Muscle of leg (tissue), 11 donors: ENCODE data around the gene SMCO4. TPM values are rescaled to one million over a fixed set of nuclear protein-coding genes. Genes with fewer than 3 reads are reported as not detected.

Experiments
- DNase-seq: peaks from one replicate; pipeline ENCODE4 v3.0.0; 2013
- H3K27ac ChIP-seq: one replicate; pipeline ENCODE4 v1.5.1; 2013; ENCODE audit warnings: mild to moderate bottlenecking, low read length, control low read depth
- H3K27me3 ChIP-seq: one replicate; pipeline ENCODE4 v1.6.1; 2013; ENCODE audit warnings: low read length; ENCODE audit not compliant: control insufficient read depth, insufficient read depth
- H3K36me3 ChIP-seq: one replicate; pipeline ENCODE4 v1.6.1; 2013; ENCODE audit warnings: low read length; ENCODE audit not compliant: control insufficient read depth, insufficient read depth
- H3K4me1 ChIP-seq: one replicate; pipeline ENCODE4 v1.6.1; 2013; ENCODE audit warnings: low read length; ENCODE audit not compliant: control insufficient read depth, insufficient read depth
- H3K4me3 ChIP-seq: one replicate; pipeline ENCODE4 v1.5.1; 2013; ENCODE audit warnings: low read length, control low read depth
- H3K9me3 ChIP-seq: replicated peaks from 2 replicates; pipeline ENCODE4 v1.6.1; 2013; ENCODE audit warnings: low read depth, low read length; ENCODE audit not compliant: control insufficient read depth
- WGBS: methylation state at CpG from one replicate; pipeline ENCODE4 v1.1.5; 2013; ENCODE audit warnings: missing lambda C conversion rate; ENCODE audit not compliant: insufficient coverage; 5-methylcytosine and 5-hydroxymethylcytosine counted together
- polyA plus RNA-seq, 8 donors: library from polyadenylated mRNA; unstranded; fragments of 120-200 nt; gene quantifications; one replicate each; pipeline versions ENCODE4 v1.2.1 to v1.2.3, GENCODE V29; 2013; ENCODE audit warnings: inconsistent platforms in 1 of 8, low replicate concordance in 1 of 8; ENCODE audit not compliant: insufficient read length in 8 of 8, insufficient read depth in 1 of 8
- total RNA-seq: library from RNA; stranded (reverse); fragments of 120-200 nt; gene quantifications from one replicate; pipeline ENCODE4 v1.2.4, GENCODE V29; 2013

The SMCO4 gene
- total and polyA plus RNA-seq, 9 donors, result 6.5 to 15.6 (median 12.9) TPM

- Histone ChIP-seq H3K9me3 (no peaks in the 10 kb centered on the region), H3K4me1 (peaks cover 3% of the 10 kb centered on the region), H3K36me3 (peaks cover 4% of the 10 kb centered on the region), H3K4me3 (no peak overlapping the region), H3K27me3 (no peaks in the 10 kb centered on the region), H3K27ac (no peak overlapping the region)
- WGBS, result no CpG with 5 or more reads among the region's 1 CpG
- DNase-seq, result no peak
Observed at GRCh38 chr11:93519179-93519578, 24.0 kb downstream of the SMCO4 start.

- no peak for DNase-seq
- 100% methylated on average over 1 of the region's 3 CpGs for WGBS
- Histone ChIP-seq H3K36me3 (peaks cover 4% of the 10 kb centered on the region), H3K27me3 (no peaks in the 10 kb centered on the region), H3K4me1 (peaks cover 3% of the 10 kb centered on the region), H3K9me3 (no peaks in the 10 kb centered on the region), H3K27ac (no peak overlapping the region), H3K4me3 (no peak overlapping the region)
Observed at GRCh38 chr11:93518081-93518480, 25.1 kb downstream of the SMCO4 start.

DNA sequence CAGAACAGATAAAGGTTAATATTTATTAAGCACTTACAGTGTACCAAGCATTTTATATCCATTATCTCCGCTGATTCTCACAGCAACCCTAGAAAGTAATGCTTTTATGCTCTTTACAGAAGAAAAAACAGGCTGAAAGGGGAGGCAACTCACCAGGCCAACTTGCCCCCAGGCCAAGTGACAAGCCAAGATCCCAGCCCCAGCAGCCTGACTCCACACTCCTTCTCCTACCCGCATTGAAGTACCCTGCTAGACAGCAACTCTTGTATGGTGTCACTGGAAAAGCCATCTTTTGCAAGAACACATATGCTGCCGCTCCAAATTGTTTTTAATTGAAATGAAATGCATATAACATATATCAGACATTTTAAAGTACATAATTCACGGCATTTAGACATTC lies 25.6 kb downstream of the SMCO4 start:
- no peaks in the 10 kb centered on the region for H3K9me3 ChIP-seq
- WGBS, result 88% methylated on average over 1 of the region's 4 CpGs
- no peaks in the 10 kb centered on the region for H3K27me3 ChIP-seq
- no peak for DNase-seq
- peaks cover 1% of the 10 kb centered on the region for H3K36me3 ChIP-seq
- peaks cover 3% of the 10 kb centered on the region for H3K4me1 ChIP-seq
- H3K27ac ChIP-seq, result no peak overlapping the region
- H3K4me3 ChIP-seq, result no peak overlapping the region

DNA sequence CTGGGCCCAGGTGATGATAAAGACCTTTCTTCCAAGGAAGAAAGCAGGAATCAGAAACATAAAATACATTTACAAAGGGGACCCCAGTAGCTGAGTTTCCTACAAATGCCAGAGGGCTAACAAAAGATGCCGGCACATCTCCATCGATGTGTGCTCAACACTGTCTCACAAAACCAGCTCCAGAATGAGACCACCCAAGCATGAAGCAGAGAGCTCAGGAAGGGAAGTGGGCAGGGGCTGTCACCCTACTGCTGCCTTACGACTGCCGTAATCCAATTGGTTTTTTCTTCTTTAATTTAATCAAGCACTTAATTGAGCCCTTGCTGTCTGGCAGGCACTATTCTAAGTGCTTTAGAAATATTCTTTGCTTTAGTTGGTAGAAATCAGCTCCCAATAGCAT lies 26.1 kb downstream of the SMCO4 start:
- no peak overlapping the region for H3K27ac ChIP-seq
- DNase-seq, result no peak
- 100% methylated on average over 2 of the region's 4 CpGs for WGBS
- H3K36me3 ChIP-seq, result no peaks in the 10 kb centered on the region
- no peak overlapping the region for H3K4me3 ChIP-seq
- no peaks in the 10 kb centered on the region for H3K9me3 ChIP-seq
- H3K27me3 ChIP-seq, result no peaks in the 10 kb centered on the region
- peaks cover 3% of the 10 kb centered on the region for H3K4me1 ChIP-seq

GRCh38 chr11:93515441-93516025 lies 27.7 kb downstream of the SMCO4 start:
- WGBS, result 24% methylated on average over 4 of the region's 5 CpGs
- Histone ChIP-seq H3K4me1 (peaks cover 2% of the 10 kb centered on the region), H3K9me3 (no peaks in the 10 kb centered on the region), H3K27me3 (no peaks in the 10 kb centered on the region), H3K4me3 (no peak overlapping the region), H3K27ac (no peak overlapping the region), H3K36me3 (no peaks in the 10 kb centered on the region)
- DNase-seq, result peak; percentile 58

DNA sequence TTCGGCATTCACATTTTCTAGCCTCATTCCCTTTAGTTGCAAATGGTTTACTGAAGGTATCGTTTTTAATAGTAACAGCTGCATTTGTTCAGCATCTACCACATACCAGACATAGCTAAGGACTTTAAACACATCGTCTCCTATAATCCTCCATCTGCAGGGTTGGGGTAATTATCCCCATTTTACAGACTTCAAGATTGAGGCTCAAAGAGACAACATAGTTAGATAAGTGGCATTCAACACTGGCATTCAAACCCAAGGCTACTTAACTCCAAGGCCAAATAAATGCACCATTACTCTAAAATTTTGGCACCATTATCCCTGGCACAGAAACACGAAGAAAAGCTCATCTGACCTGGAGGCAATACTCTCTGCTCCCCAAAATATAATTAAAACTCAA lies 28.5 kb downstream of the SMCO4 start:
- no peak overlapping the region for H3K27ac ChIP-seq
- H3K4me3 ChIP-seq, result no peak overlapping the region
- peaks cover 2% of the 10 kb centered on the region for H3K4me1 ChIP-seq
- no peaks in the 10 kb centered on the region for H3K36me3 ChIP-seq
- no CpG with 5 or more reads among the region's 4 CpGs for whole genome bisulfite sequencing
- no peaks in the 10 kb centered on the region for H3K9me3 ChIP-seq
- no peaks in the 10 kb centered on the region for H3K27me3 ChIP-seq
- no peak for DNase-seq

DNA sequence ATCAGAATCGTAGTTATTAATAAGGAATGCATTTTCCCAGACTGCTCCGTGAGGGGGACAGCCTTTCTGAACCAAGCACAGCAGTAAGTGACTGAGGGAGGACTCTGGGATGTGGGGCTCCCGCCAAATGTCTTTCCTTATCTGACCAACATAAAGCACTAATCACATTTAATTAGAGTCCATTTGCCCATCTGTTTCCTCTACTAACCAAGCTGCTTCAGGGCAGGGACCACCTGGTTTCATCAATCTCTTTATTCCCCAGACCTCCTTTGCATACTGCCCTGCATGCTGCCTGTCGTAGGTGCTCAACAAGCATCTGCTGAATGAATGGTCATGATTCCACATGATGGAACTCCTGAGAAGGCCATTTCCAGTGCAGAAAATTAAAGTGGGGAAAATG lies 29.4 kb downstream of the SMCO4 start:
- H3K36me3 ChIP-seq, result no peaks in the 10 kb centered on the region
- no peak overlapping the region for H3K4me3 ChIP-seq
- no CpG with 5 or more reads among the region's 4 CpGs for WGBS
- DNase-seq, result no peak
- no peaks in the 10 kb centered on the region for H3K9me3 ChIP-seq
- H3K27ac ChIP-seq, result no peak overlapping the region
- H3K4me1 ChIP-seq, result peaks cover 2% of the 10 kb centered on the region
- H3K27me3 ChIP-seq, result no peaks in the 10 kb centered on the region

GRCh38 chr11:93512949-93513667 lies 30.1 kb downstream of the SMCO4 start:
- no CpG with 5 or more reads among the region's 3 CpGs for WGBS
- Histone ChIP-seq H3K27ac (no peak overlapping the region), H3K36me3 (no peaks in the 10 kb centered on the region), H3K9me3 (no peaks in the 10 kb centered on the region), H3K4me3 (no peak overlapping the region), H3K4me1 (peaks cover 2% of the 10 kb centered on the region), H3K27me3 (no peaks in the 10 kb centered on the region)
- DNase-seq, result no peak

GRCh38 chr11:93512073-93512475 lies 31.1 kb downstream of the SMCO4 start:
- no peaks in the 10 kb centered on the region for H3K36me3 ChIP-seq
- WGBS, result 69% methylated on average over 3 of the region's 4 CpGs
- H3K4me1 ChIP-seq, result peaks cover 2% of the 10 kb centered on the region
- no peaks in the 10 kb centered on the region for H3K9me3 ChIP-seq
- H3K27me3 ChIP-seq, result no peaks in the 10 kb centered on the region
- H3K27ac ChIP-seq, result no peak overlapping the region
- no peak for DNase-seq
- H3K4me3 ChIP-seq, result no peak overlapping the region

DNA sequence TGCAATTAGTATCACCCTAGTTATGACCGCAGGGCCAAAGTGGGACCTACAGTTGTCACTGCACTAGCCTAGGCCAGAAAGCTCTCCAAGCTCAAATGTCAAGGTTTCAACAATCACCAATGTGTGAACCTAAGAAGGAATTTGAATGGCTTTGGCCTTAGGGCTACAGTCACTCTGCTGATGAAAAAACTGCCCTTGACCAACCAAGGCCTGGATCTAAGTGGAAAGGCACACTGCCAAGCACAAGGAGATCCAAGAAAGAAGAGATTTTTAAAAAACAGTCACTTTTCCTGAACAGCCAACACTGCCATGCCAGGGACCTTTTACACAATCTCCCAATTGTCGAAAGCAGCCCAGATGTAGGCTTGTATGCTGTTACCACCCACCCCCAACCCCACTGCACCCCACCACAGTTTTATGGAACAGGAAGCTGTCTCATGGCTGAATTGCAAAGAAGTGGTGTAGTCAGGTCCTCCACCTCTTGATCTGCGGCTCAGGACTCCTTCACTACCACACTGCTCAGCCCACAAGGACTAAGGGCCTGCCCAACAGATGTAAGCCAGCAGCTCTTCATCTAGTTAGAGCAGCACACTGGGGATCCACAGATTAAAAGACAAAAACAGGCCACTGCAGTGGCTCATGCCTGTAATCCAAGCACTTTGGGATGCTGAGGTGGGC lies 32.9 kb downstream of the SMCO4 start:
- Histone ChIP-seq H3K9me3 (no peaks in the 10 kb centered on the region), H3K4me1 (no peaks in the 10 kb centered on the region), H3K36me3 (no peaks in the 10 kb centered on the region), H3K27me3 (no peaks in the 10 kb centered on the region), H3K4me3 (no peak overlapping the region), H3K27ac (no peak overlapping the region)
- no peak for DNase-seq
- 90% methylated on average over 2 of the region's 3 CpGs for WGBS
